ENCODE data around the gene CCNY.

- TF ChIP-seq EZH2 (IDR thresholded peaks at IDR 0.05; ENCODE audit: borderline replicate concordance, insufficient read depth, low read depth, low read length, poor library complexity, severe bottlenecking) (no peak), CTCF (IDR thresholded peaks at IDR 0.05) (no peak)
Observed at GRCh38 chr10:35460852-35461460, 124.6 kb downstream of the CCNY start.
